HG03064 (cell line): ENCODE measurements around the gene ZNRF2.
"Not testable (repeated sequence)": the region's sequence is repeated elsewhere in the genome, so short reads cannot be mapped to it uniquely, and the experiment has no call there.

ENCODE experiments used
- ATAC-seq: cut with Tn5 transposase; IDR thresholded peaks from one replicate; pipeline ENCODE4 v1.9.1; 2021; ENCODE audit warnings: low read depth; ENCODE audit not compliant: unreplicated experiment

Gene ZNRF2

DNA sequence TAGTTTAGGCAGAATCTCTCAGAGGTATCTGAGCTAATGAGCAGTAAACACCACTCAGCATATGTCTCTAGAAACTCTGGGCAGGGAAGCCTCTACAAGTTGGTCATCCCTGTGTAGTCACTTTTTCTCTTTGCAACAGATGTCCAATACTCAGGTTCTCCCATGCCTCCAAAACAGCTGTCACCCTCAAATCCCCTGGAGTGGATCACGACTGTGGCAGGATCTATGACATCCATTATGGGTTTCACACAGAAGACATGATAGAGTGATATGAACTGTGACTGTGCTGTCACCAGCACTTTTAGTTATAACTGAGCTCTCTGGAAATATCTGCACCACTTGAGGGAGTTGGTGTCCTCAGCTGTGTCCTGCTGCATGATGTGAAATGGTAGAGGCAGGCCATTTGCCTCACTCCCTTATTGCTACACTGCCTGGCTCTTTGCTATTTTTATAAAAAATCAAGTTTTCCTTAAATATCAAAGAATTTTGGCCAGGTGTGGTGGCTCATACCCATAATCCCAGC is 24.1 kb upstream of the ZNRF2 start:
- no peak for ATAC-seq

DNA sequence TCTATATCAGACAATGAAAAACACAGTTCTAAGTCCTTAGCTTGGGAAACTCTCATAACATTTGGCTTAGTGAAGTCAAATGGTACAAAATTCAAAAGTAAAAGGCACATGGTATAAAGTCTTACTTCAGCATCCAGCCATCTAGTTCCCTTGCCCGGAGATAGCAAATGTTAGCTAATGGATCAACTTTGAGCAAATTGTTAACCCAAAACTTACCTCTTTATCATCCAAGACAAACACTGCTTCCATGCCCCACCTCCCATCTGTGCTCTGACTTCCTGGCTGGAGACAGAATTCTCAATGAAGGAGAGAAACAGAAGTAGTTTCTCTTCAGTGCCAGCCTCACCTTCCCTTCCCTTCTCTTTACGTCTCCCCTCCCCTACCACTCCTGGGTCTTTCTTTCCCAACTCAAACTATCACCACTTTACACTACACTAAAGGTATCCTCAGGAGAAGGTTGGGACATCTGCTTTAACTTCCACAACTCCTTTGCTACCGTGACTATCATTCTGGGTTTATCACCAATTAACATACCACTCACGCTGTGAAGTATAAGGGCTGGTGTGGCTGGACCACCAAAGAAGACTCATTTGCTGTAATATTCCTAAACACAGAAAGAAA is 21.2 kb upstream of the ZNRF2 start:
- no peak for ATAC-seq

DNA sequence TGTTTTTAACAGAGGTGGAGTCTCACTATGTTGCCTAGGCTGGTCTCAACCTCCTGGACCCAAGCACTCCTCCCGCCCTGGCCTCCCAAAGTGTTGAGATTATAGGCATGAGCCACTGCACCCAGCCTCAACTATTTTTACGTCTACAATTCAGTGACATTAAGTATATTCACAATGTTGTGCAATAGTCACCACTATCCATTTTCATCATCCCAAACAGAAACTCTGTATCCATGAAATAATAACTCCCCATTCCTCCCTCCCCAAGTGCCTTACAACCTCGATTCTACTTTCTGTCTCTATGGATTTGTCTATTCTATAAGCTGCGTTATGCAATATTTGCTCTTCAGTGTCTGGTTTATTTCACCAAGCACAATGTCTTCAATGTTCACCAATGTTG is 20.3 kb upstream of the ZNRF2 start:
- no peak for ATAC-seq

DNA sequence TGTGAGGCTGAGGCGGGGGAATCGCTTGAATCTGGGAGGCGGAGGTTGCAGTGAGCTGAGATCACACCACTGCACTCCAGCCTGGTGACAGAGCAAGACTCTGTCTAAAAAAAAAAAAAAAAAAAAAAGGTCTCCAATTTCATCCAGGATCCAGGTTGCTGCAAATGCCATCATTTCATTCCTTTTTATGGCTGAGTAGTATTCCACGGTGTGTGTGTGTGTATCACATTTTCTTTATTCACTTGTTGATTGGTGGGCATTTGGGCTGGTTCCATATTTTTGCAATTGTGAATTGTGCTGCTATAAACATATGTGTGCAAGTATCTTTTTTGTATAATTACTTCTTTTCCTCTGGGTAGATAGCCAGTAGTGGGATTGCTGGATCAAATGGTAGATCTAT is 19.2 kb upstream of the ZNRF2 start:
- not testable (repeated sequence) for ATAC-seq

DNA sequence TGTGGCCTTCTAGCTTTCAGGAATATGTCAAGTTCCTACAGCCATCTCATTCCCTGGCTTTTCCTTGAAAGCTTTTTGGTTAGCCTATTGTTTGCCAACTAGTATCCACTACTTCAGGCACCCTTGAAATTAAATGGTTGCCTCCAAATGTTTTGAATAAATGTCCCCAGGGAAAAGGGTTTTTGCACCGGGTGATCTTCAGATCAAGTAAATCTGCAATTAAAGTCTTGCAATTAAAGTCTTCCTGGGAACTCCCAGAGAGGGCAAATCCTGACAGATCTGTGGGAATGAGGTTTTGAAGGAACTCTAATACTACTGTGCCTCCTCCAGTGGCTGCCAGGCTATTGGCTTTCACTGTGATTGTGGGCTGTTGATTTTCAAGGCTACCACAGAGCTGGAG is 17.7 kb upstream of the ZNRF2 start:
- no peak for ATAC-seq

DNA sequence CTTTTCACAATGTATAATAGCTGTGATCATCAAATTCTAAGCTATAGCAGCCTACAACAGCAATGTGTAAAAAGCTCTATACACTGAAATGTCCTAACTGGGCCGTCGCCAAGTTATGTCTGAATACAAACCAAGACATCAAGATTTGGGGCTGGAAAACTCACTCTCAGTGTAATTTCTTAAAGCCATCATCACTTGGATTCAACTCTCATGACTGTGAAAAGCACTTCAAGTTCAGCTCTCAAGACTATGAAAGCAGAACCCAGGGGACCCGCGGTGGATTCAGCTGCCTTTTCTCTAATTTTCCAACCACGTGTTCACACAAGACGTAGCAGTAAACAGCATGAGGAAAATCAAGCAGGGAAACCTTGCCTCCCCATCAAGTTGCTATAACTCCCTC is 15.8 kb upstream of the ZNRF2 start:
- ATAC-seq, result no peak

DNA sequence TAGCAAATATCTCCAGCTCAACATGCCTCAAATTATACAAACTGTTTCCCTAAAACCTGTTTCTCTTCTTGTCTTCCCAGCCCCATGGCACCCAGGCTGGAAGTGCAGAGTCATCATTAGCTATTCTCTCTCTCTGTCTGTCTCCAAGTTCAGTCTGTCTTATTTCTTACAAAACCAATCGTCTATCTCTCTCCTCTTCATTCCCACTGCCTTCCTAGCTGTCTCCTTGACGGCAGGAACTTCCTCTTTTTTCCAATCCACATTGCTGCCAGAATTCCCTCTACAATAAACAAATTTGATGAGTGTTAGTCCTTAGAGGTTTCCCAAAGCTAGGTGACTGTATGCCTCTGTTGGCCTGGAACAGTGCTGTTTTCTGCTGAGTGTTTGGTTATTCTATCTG is 14.9 kb upstream of the ZNRF2 start:
- ATAC-seq, result no peak

DNA sequence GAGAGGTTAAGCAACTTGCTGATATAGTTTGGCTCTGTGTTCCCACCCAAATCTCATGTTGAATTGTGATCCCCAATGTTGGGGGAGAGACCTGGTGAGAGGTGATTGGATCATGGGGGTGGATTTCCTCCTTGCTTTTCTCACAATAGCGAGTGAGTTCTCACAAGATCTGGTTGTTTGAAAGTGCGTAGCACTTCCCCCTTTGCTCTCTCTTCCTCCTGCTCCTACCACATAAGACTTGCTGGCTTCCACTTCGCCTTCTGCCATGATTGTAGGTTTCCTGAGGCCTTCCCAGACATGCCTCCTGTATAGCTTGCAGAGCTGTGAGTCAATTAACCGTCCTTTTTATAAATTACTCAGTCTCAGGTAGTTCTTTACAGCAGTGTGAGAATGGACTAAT is 13.5 kb upstream of the ZNRF2 start:
- ATAC-seq, result no peak

DNA sequence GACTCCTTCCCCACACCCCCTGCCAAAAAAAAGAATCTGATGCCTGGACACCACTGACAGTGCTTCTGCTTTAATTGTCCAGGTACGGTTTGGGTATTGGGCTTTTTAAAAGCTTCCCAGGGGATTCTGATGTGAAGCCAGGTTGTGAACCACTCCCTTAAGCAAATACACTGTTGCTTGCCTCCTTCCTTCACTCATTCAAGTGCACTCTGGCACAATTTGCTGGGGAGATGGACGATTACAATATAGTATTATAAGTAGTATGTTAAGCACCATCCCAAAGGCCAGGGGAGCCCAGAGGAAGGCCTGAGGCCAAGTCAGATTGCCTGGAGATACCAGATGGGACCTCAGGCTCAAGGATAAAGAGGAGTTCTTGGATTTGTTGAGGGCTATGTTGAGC is 12.3 kb upstream of the ZNRF2 start:
- no peak for ATAC-seq

DNA sequence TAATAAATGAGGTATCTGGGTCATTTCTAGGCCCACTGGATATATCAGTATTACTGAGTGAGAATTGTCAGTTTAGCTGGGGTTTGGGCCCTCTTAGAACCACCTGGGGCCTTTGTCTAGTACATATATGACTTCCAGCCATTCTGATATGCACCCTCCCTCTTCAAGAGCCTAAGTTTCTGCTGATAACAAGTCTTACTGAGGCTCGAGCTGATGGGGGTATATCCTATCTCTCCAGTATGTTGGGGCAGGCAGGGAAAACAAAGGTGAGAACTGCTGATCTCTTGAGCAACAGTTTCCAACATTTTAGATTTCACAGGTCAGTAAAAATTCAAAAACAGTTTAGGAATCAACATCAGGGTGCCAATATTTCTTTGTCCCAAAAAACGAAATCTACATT is 10.8 kb upstream of the ZNRF2 start:
- no peak for ATAC-seq

DNA sequence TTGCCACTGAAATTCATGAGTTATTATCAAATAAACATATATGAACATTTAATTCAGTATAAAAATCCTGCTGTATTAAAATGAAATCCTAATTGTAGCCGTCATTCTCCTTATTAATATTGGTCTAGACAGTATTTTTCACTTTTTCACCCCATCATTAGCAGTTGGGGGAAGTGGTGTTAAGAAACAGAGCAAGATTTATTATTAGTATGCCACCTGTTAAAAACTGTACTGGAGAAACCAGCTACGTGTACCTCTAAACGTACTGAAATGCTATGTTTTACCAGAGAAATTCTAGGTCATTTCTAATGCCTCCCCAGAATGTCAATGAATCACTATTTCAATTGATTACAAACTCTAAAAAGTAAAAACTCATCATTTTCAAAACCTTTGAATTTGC is 9.8 kb upstream of the ZNRF2 start:
- no peak for ATAC-seq

DNA sequence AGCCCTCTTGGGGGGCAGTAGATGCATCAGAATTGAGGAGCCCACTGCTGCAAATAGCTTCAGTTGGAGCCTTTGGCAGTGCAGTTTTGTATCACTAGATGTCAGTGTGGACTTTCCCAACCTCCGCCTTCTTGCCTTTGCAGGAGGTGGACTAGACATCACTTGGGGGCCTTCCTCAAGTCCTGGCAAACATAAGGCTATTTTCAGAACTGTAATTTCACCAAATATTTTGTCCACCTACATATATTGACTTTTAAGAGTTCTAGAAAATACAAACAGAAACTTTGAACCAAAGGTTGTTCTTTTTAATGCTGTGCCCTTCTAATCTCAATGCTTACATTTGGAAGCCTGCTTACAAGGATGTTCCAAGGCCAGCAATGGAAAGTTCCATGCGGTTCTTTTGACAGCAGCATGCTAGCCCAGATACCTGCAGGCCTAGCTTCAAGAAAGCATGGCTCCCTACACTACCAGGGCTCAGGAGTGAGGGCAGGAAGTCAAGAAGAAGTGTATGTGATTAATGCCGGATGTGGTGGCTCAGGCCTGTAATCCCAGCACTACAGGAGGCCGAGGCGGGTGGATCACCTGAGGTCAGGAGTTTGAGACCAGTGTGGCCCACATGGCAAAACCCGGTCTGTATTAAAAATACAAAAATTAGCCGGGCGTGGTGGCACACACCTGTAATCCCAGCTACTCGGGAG is 8.0 kb upstream of the ZNRF2 start:
- no peak for ATAC-seq

DNA sequence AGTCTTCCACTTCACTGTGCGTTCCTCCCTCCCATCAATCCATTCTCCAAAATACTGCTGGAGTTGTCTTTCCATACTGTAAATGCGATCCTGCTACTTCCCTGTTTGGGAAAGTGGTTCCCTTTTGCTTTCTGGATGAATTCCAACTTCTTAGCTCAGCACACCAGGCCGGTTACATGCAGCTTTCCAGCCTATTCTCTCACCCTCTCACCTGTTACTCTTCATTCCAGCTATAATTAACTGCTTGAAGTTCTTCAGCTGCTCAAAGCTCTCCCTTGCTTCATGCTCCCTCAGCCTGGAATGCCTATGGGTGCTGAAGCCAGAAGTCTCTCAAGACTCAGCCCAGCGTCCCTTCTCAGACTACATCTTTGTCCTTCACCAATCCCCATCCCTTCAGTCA is 6.0 kb upstream of the ZNRF2 start:
- no peak for ATAC-seq

DNA sequence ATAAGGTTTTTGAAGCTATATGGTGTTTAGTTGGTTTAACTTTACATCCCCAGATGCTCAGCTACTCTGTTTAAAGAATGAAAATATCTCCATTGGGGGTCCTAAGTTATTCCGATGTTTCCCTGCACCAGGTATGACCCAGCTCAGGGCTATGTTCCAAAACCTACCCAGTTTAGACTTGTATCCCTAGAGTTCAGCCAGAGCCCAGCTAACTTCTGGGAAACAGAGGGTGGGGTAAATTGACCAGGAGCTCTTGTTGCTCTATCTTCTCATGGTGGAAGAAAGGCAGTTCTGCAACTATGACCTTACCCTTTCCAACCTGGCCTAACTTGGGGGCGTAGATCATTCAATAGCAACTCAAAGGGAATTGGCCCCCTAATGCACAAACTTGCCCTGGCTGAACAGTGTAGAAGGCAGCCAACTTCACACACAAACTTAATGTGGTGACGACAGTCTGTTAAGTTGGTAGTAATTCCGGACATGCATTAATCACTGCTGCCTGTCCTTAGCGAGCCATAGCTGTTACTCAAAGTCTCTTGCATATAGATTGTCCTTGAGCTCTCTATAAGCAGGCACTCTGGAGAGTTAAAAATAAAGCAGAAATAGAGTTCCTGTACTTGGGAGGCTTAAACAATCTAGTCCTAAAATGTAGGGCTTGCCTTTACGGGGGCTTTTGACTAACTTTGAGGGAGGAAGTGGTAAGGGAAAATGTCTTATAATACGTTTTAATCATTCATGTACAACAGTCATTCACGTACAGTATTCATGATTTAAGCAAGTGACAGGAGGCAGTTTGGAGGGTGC is 5.3 kb upstream of the ZNRF2 start:
- ATAC-seq, result no peak

DNA sequence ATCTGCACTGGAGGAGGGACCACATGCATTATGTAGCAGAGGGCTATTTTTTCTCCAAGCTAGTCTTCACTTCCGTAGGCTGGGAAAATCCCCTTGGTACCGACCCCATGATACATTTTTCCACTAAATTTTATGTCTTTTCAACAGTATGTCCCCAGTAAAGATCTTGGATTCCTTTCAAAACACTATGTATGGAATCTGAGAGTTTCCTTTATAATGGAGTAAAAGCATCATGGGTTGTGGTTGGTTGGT is 4.8 kb upstream of the ZNRF2 start:
- no peak for ATAC-seq

DNA sequence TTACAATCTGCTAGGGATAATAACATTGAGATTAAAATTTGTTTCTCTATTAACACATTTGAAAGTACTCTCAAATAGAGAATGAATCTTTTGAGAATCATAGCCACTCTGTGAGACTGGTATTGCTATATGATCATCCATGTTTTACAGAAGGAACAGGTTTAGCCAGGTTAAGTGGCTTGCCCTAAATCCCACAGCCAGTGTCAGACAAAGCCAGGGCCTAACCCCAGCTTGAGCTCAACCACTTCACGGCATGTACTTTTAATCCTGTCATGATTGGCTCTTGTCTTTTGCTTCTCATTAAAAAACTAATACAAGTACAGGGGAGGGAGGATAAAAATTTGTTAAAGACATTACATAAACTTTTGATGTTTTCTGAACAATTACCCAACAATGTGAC is 3.8 kb upstream of the ZNRF2 start:
- no peak for ATAC-seq

DNA sequence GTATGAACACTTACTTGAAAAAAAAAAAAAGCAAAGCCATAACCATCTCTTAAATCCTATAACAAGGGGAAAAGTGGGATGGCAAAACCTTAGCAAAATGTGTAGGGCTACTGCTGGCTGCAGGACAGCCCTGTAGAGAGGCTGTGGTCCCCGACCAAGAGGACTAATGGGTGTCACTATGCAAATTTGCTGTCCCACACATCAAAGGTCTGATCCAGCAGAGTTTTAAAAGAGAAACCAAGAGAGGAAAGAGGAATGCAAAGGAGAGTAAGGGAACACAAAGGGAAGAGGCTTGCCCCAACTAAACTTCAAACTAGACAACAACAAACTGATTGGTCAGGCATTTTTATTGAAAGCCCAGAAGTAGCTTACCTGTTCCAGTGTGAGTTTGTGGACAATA is 3.1 kb upstream of the ZNRF2 start:
- no peak for ATAC-seq

DNA sequence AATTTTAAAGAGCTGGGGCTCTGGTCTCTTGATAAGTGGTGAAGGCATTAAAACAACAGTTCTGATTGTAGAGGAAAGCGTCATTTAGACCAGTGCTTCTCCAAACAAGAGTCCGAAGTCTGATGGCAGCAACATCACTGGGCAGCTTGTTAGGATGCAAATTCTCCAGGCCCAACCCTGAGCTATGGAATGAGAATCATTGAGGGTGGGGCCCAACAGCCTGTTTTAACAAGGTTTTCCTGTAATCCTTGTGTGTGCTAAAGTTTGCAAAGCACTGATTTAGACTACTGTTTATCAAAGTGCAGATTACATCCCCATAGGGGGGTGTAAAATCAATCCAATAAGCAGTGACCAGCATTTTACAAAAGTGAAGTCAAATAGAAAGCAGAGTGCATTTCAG is 2.6 kb upstream of the ZNRF2 start:
- no peak for ATAC-seq

DNA sequence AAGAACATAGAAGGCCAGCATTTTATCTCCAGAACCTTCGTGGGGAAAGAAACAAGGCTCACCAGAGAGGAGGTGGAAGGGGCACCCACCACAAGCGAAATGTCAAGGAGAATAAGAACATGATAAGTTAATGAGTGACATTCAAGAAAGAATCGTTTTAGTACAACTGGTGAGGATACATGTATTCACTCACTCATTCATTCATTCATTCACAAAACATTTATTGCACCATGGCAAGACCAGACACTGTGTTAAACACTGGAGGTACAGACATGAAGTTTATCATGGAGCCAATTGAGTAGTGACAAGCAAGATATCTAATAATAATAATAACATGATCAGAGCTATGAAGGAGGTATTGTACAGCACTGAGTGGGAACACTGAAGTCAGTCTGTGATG is 1.7 kb upstream of the ZNRF2 start:
- ATAC-seq, result no peak

DNA sequence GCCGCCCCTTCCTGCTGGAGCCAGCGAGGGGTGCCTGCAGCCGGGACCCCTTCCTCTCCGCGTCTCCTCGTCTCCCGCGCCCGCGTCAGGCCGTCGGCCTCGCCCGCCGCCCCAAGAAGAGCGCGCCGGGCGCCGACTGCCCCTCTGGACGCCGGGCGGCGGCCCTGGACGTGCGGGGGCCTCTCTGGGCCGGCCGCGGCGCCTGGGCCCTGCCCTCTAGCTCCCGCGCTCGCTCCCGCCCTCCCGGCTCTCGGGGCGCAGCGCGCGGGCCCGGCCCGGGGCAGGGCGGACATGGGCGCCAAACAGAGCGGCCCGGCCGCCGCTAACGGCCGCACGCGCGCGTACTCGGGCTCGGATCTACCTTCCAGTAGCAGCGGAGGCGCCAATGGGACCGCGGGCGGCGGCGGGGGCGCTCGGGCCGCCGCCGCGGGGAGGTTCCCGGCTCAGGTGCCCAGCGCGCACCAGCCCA is 704 bp downstream of the ZNRF2 start:
- peak; percentile 14 for ATAC-seq

DNA sequence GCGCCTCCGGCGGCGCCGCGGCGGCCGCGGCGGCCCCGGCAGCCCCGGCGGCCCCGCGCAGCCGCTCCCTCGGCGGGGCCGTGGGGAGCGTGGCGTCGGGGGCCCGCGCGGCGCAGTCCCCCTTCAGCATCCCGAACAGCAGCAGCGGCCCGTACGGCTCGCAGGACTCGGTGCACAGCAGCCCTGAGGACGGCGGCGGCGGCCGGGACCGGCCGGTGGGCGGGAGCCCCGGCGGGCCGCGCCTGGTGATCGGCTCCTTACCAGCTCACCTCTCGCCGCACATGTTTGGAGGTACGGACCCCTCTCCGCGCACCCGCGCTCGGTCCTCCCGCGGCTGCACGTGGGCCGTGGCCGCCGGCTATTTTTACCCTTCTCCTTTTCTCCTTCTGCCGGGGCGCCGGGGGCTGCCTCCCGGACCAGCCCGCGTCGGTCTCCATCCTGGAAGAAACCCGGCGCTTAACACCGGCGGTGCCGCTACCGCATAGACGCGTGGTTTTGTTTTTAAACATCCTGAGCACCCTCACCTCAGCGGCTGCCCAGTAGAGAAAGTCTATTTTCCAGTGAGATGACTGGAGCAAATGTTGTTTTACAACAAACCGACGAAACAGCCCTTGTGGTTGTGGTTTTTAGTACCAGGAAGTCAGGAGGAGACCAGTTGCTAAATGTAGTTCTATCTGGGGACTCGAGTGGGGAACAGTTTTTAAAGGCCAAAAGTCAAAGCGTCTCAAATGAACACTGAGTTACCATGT is 1.3 kb downstream of the ZNRF2 start:
- ATAC-seq, result peak; percentile 4
